ENCODE results near the gene SLC18A3.

- TF ChIP-seq CTCF (IDR thresholded peaks at IDR 0.05) (no peak), POLR2A (IDR thresholded peaks at IDR 0.05) (no peak)
These were observed 47.5 kb downstream of the SLC18A3 start for GRCh38 chr10:49657606-49658005.

Data from uterus (tissue), 2 donors.